ENCODE results near the gene SCUBE1.

SCUBE1 gene

GRCh38 chr22:43234264-43234988 lies 108.7 kb downstream of the SCUBE1 start:
- DNase-seq = no peak

GRCh38 chr22:43233529-43233928 lies 109.6 kb downstream of the SCUBE1 start:
- no peak for DNase-seq

DNA sequence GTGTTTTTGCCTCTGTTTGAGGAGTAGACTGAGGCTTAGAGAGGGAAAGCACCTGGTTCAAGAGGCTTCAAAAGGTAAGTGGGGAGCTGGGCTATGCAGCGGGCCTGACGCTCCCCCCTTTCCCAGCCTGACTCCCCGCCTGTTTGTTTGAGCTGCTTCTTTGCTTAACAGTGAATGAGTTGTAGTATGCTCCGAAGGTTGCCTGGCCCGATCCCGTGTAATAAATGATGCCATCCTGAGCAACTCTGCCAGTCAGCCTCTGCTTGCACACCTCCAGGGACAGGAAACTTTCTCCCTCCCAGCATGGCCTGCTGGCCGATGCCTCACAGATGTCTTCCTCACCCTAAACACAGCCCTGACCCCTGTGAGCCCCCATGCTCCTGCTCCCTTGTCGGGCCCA lies 110.7 kb downstream of the SCUBE1 start:
- no peak for DNase-seq

DNA sequence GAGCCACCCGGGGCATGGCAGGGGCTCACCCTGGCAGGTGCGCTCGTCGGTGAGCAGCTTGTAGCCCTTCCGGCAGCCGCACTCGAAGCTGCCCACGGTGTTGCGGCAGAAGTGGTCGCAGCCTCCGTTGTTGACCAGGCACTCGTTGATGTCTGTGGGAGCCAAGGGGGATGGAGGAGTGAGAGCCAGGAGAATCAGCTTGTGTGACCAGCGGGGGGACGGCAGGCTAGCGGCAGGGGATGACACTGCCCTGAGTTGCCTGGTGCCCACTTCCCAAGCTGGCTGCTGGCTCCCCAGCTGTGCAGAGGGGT lies 111.5 kb downstream of the SCUBE1 start:
- no peak for DNase-seq

GRCh38 chr22:43230971-43231723 lies 112.0 kb downstream of the SCUBE1 start:
- peak; percentile 64 to 65 for DNase-seq

GRCh38 chr22:43230571-43230970 lies 112.6 kb downstream of the SCUBE1 start:
- DNase-seq = no peak

- DNase-seq = no peak
Measured at GRCh38 chr22:43228863-43229262, 114.3 kb downstream of the SCUBE1 start.

DNA sequence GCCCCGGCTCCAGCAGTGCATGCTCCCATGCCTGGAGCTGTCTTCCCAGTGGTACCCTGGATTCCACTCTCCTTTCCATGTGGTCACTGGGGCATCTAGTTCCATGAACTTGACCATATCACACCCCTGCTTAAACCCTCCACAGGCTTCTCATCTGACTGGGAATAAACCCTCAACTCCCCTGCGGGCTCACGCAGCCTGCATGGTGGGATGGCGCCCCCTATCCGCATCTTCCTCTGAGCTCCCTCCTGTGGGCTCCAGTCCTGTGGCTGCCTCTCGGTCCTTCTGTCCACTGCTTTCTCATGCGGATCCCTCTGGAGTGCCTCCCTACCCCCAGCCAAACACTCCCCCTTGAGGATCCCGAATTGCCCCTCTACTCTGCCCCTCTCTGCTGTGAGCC lies 114.8 kb downstream of the SCUBE1 start:
- peak; percentile 7 to 24 for DNase-seq

DNA sequence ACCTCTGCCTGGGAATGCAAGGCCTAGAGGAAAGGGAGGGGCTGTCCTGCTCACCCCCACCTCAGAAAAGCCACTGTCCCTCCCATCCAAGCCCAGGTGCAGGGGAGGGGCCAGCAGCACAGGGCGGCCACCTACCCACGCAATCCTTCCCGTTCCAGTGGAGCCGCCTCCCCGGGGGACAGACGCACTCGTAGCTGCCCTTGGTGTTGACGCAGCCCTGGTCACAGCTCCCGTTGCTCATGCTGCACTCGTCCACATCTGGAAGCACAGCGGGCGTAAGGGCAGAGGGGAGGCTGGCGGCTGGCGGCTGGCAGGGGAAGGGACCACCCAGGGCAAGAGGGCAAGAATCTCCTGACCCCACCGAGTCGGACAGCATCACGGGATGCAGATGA lies 115.9 kb downstream of the SCUBE1 start:
- no peak for DNase-seq

- DNase-seq = no peak
Measured at GRCh38 chr22:43226377-43227238, 116.6 kb downstream of the SCUBE1 start.

DNA sequence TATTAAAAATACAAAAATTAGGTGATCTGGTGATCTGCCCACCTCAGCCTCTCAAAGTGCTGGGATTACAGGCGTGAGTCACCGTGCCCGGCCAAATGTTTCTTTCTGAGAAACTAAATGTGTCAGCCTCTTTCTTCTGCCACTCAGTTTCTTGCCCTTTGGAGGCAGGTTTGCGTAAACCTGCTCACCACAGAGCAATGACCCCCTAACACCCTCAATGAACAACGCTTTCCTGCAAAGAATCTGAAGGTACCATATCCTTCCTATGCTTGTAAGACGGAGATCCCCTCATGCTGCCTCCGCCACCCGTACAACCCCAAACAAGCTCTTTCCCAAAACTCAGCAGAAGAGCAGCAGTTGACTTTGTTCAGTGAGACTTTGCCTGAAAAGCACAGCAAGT lies 117.6 kb downstream of the SCUBE1 start:
- DNase-seq = no peak

DNA sequence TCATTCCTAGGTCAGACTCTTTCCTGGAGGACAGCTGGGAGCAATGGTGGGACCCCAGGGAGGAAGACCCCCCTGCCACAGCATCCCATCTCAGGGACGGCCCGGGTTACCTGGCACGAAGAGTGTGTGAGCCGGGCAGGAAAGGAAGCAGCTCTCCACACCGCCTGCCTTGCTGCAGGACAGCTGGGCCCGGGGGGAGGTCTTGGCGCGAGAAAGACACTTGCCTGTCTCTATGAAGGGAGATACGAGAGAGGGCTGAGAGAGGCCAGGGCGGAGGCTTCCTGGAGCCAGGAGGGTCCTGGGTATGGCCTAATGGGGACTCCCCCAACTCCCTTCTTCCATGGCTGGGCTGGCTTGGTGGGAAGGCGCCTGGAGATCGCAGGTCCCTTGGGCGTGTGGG lies 120.2 kb downstream of the SCUBE1 start:
- DNase-seq = no peak

DNA sequence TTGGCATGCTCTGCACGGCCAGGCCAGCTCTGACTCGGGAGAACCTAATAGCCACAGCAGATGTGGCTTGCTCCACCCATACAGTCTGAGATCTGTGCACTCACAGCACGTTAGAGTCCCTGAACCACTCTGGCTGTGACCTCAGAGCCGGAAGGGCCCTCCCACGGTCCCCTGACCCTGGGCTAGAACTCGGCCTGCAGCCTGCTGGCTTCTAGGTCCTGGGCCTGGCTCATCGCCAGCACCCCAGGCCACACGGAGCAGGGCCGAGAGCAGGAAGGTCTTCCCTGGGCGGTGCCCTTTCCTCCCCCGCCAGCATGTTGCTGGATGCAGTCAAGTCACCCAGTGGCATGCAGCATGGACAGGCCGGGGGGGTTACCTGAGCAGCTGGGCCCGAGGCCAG lies 120.9 kb downstream of the SCUBE1 start:
- no peak for DNase-seq

DNA sequence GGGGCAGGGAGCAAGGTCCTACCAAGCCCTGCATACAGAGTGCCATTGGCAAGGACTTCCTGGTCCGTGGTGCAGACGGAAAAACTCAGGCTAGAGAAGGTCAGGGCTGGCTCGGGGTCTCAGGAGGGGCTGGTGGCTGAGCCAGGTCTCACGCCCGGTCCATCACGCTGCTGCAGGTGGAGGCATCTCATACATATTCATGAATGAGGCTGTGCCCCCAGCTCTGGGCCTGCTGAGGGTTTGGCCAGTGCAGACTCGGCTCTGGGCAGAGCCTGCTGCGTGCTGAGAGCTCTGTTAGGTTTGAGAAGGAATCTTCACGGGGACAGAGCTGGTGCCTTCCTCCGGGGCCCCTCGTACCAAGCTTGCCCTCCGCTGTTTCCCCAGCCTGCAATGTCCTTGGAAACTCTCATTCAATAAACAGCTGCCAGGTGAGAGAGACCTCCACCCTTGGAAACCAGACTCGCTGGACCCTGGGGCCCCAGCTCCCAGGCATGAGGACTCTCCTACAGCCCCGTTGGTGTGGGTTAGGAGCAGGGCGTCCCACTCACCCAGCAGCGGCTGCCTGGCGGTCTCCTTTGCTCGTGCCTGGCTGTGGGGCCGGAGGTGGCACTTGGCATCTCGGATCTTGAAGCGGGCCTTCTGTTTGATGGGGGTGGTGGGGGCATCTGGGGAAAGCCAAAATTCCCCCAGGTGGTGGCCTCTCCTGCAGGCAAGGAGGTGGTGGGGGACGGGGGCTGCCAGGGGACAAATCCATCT lies 122.4 kb downstream of the SCUBE1 start:
- no peak for DNase-seq

GRCh38 chr22:43218786-43219185 lies 124.4 kb downstream of the SCUBE1 start:
- DNase-seq = no peak

- no peak for DNase-seq
Measured at GRCh38 chr22:43217285-43218030, 125.7 kb downstream of the SCUBE1 start.

GRCh38 chr22:43216738-43217137 lies 126.4 kb downstream of the SCUBE1 start:
- no peak for DNase-seq

DNA sequence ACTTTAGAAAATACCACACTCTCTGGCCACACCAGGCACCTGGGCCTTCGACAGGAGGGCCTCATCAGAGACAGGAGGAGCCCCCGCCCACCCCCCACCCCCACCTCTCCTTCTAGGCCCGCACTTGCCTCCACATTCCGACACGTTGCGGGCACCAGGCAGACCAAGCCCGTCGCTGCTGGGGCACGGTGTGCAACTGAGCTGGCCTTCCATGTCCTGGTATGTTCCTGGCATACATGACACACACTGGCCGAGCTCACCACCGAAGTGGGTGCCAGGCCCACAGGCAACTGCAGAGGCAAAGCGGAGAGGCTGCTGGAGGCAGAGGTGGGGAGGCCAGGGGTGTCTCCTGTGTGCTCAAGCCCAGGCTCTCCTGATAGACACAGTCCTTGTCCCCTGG lies 129.2 kb downstream of the SCUBE1 start:
- DNase-seq = no peak

DNA sequence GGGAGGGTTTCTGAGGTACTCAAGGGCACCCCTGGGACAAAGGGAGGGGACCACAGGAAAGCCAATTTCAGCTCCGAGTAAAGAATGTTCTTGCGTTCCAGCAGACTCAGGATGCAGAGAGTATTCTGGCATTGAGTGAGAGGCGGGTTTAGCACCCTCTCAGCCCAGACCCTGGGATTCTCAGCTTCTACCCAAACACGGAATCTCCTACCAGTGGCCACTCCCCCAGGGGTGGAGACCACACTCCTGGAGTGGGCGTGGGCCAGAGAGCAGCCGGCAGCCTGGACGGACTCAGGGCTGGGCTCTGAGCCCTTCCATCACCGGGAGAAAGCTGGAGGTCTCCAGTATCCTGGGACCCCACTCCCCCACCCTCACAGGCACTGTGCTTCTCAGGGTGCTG lies 130.1 kb downstream of the SCUBE1 start:
- no peak for DNase-seq

GRCh38 chr22:43212434-43212952 lies 130.7 kb downstream of the SCUBE1 start:
- DNase-seq = no peak

DNA sequence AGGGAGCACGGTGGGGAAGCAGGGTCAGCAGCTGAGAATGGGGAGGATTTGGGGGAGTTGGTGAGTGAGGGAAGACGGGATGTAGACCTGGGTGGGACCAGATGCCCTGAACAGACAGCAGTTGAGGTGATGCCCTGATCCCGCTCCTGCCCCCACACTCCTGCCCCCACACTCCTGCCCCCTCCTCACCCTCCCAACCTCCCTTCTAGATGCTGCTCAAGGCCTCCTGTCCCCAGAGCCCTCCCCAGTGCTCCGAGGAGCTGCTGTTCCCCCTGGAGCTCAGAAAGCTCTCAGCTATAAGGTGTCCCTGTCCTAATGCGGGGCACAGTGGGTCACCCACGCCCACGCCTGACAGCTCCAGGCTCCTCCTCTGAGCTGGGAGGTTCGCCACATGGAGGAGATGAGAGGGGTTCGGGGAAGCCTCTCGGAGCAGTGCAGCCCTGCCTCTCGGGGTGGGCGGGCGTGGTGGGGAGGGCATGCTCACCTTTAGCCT lies 131.2 kb downstream of the SCUBE1 start:
- DNase-seq = no peak

All from stimulated activated CD4-positive, alpha-beta T cell treated with anti-CD3 and anti-CD28 coated beads, Interleukin-2, amount 100 ng/mL, for 48 hours (primary cell).